ENCODE results near the gene UBE3C. TPM values are rescaled to one million over a fixed set of nuclear protein-coding genes. Genes with fewer than 3 reads are reported as not detected.
A peak's percentile ranks its signal among the peaks of the same experiment; 100 is the strongest.

The UBE3C gene
- total RNA-seq, 4 donors from 2014 or later, result 66.1 to 93.3 (median 85.5) TPM

DNA sequence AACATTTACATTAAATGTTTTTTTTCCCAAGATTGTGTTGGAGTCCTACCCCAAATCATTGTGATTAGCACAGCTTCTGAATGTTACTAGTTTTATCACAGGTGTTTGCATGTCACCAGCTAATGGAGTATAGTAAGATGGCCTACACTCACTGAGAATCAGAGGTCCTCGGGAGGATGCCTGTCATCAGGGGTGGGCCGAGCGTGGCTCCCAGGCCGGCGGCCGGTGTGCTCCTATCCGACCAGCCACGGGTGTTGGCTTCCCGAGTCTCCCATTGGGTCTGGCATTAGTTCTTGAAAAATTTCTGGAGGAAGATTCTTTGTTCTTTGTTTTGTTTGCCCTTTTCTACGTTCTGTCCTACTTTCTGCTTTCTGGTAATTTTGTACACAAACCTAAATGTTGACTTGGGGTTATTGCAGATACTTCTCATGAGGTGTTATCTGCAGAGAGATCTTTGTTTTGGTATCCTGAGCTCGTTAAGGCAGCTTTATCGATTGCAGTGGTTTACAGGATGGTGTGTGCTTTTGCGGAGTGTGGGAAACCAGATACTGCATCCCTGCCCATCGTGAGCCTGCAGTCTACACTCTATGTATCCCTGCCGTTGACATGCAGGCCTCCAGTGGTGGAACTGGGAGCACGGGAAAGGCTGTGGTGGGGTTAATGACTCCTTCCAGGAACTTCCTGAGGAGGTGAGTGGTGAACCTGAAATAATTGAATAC is 130.8 kb downstream of the UBE3C start:
- Histone ChIP-seq H3K27ac (replicated peaks in 1 of 4) (no peak overlapping the region), H3K36me3 (peaks cover 28 to 70% (median 62%) of the 10 kb centered on the region in 4 donors), H3K4me1 (peaks cover 18 to 31% (median 28%) of the 10 kb centered on the region in 4 donors), H3K27me3 (no peaks in the 10 kb centered on the region), H3K9me3 (no peaks in the 10 kb centered on the region), H3K4me3 (no peak overlapping the region)
- intact Hi-C loops (cut with DNase I), result loop anchor here (5.0 to 10.0 kb wide), 2 partner anchors 118 to 295 kb away; no protein-coding TSS in a partner anchor
- TF ChIP-seq, protein P1, sequence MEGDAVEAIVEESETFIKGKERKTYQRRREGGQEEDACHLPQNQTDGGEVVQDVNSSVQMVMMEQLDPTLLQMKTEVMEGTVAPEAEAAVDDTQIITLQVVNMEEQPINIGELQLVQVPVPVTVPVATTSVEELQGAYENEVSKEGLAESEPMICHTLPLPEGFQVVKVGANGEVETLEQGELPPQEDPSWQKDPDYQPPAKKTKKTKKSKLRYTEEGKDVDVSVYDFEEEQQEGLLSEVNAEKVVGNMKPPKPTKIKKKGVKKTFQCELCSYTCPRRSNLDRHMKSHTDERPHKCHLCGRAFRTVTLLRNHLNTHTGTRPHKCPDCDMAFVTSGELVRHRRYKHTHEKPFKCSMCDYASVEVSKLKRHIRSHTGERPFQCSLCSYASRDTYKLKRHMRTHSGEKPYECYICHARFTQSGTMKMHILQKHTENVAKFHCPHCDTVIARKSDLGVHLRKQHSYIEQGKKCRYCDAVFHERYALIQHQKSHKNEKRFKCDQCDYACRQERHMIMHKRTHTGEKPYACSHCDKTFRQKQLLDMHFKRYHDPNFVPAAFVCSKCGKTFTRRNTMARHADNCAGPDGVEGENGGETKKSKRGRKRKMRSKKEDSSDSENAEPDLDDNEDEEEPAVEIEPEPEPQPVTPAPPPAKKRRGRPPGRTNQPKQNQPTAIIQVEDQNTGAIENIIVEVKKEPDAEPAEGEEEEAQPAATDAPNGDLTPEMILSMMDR (IDR thresholded peaks at IDR 0.05), result no peak
- TF ChIP-seq EP300 (IDR thresholded peaks at IDR 0.05), result no peak
- no peak for TF ChIP-seq POLR2A (IDR thresholded peaks at IDR 0.05; ENCODE audit: low read depth)
- TF ChIP-seq POLR2AphosphoS5 (IDR thresholded peaks at IDR 0.05), result no peak
- 85% methylated on average over 13 of the region's 16 CpGs for WGBS
- DNase-seq (ENCODE audit: extremely low spot score), result no peak

DNA sequence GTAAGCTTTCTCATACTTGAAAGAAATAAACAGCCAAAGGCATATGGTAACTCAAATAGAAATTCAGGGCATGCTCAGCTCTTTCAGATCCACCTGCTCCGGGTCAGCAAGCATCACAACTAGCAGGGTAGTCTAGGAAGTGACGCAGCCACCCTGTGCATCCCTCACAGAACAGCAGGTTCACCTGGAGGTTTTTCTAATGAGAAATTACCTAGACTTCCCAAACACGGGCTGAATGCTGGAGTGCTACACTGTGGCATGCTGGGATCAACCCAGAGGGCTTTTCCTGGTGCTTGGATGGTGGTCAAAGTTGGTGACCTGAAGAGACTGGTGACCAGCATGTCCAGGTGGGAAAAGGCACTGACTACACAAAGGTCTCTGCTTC is 131.3 kb downstream of the UBE3C start:
- TF ChIP-seq, protein P1 (IDR thresholded peaks at IDR 0.05), result no peak
- no peak for TF ChIP-seq EP300 (IDR thresholded peaks at IDR 0.05)
- TF ChIP-seq POLR2A (IDR thresholded peaks at IDR 0.05; ENCODE audit: low read depth), result no peak
- no peak for TF ChIP-seq POLR2AphosphoS5 (IDR thresholded peaks at IDR 0.05)
- H3K4me1 ChIP-seq, result peaks cover 18 to 31% (median 28%) of the 10 kb centered on the region in 4 donors
- no peak for DNase-seq (ENCODE audit: extremely low spot score)
- H3K9me3 ChIP-seq, result no peaks in the 10 kb centered on the region
- H3K4me3 ChIP-seq, result no peak overlapping the region
- WGBS, result 89% methylated on average over 3 of the region's 3 CpGs
- no peaks in the 10 kb centered on the region for H3K27me3 ChIP-seq
- peak overlapping the region in 1 of 4 donors; percentile 85 for H3K27ac ChIP-seq (replicated peaks in 1 of 4)
- peaks cover 26 to 64% (median 57%) of the 10 kb centered on the region in 4 donors for H3K36me3 ChIP-seq
- intact Hi-C loops (cut with DNase I), result loop anchor here (5.0 to 10.0 kb wide), 2 partner anchors 117 to 295 kb away; no protein-coding TSS in a partner anchor

DNA sequence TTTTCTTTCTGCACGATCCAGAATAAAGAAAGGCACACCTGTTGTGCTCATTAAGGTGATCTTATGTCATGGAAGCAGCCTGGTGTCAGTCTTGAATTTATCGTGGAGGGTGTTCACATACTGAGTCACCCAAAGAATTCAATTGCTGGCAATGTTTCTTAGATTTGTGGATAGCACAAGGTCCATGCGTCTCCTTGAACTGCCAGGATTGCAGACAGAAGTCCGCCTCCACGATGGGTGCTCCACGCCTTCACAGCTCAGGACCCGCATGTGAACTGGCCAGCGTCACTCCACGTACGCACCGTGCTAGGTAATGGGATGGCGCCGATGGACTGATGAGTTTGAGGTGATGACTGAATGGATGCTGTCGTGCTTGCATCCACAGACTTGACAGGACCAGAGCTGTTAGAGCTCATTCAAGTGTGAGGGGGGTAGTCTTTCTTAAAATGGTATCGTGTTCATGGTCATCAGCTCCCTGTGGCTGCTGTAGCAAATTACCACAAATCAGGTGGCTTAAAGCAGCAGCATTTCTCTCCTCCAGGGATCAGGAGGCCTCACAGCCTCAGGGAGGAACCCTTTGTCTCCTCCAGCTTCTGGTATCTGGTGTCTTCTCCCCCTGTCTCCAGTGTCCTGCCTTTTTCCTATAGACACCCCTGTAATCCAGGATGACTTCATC is 132.7 kb downstream of the UBE3C start:
- Histone ChIP-seq H3K9me3 (no peaks in the 10 kb centered on the region), H3K27ac (replicated peaks in 1 of 4) (peak overlapping the region; percentile 70 to 85 (median 79)), H3K4me3 (no peak overlapping the region), H3K4me1 (peaks cover 18 to 31% (median 28%) of the 10 kb centered on the region in 4 donors), H3K27me3 (no peaks in the 10 kb centered on the region), H3K36me3 (peaks cover 22 to 50% (median 44%) of the 10 kb centered on the region in 4 donors)
- intact Hi-C loops (cut with DNase I), result loop anchor here (5.0 to 10.0 kb wide), 2 partner anchors 116 to 297 kb away; no protein-coding TSS in a partner anchor
- TF ChIP-seq POLR2AphosphoS5 (IDR thresholded peaks at IDR 0.05) (no peak), POLR2A (IDR thresholded peaks at IDR 0.05; ENCODE audit: low read depth) (no peak)
- DNase-seq (ENCODE audit: extremely low spot score), result no peak
- WGBS, result 89% methylated on average over 15 of the region's 15 CpGs

DNA sequence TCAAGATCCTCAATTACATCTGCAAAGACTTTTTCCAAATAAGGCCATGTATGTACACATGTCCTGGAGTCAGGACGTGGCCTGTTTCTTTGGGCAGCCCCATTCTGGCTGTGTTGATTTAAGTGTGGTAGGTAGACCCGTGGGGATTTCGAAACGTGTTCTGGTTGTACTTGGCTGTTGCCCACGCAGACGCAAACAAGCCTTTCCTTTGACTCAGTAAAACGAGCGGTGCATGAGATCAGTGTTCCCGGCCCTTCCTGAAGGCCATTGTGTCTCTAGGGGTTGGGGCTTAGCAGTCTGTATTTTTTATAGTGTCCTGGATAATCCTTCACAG is 133.2 kb downstream of the UBE3C start:
- peak overlapping the region; percentile 70 to 85 (median 79) for H3K27ac ChIP-seq (replicated peaks in 1 of 4)
- intact Hi-C loops (cut with DNase I), result loop anchor here (2.0 to 10.0 kb wide), 3 partner anchors 71 to 297 kb away; no protein-coding TSS in a partner anchor

More for the DNA sequence above, 133.2 kb downstream of the UBE3C start:
- Histone ChIP-seq H3K36me3 (peaks cover 22 to 45% (median 39%) of the 10 kb centered on the region in 4 donors), H3K4me3 (no peak overlapping the region), H3K27me3 (no peaks in the 10 kb centered on the region), H3K4me1 (peaks cover 18 to 33% (median 29%) of the 10 kb centered on the region in 4 donors), H3K9me3 (no peaks in the 10 kb centered on the region)
- 36% methylated on average over 9 of the region's 9 CpGs for WGBS
- no peak for DNase-seq (ENCODE audit: extremely low spot score)
- no peak for TF ChIP-seq POLR2A (IDR thresholded peaks at IDR 0.05; ENCODE audit: low read depth)
- TF ChIP-seq EP300 (IDR thresholded peaks at IDR 0.05), result no peak
- TF ChIP-seq, protein P1 (IDR thresholded peaks at IDR 0.05), result no peak
- TF ChIP-seq POLR2AphosphoS5 (IDR thresholded peaks at IDR 0.05), result peak; percentile 68 to 94

Measured in esophagus muscularis mucosa (tissue), 4 donors.